H1 (cell line): ENCODE measurements around the gene ZNF441. TPM values are rescaled to one million over a fixed set of nuclear protein-coding genes. Genes with fewer than 3 reads are reported as not detected.

Experiments
- CTCF ChIA-PET: fragments of 300-600 bp; sonication (Branson Sonifier 250); formaldehyde crosslinking; loops from one replicate; lab custom pipeline; 2021; ENCODE audit not compliant: partially characterized antibody; lab: Charles Lee
- POLR2A ChIA-PET: fragments of 300-600 bp; sonication (Branson Sonifier 250); formaldehyde crosslinking; loops from one replicate; lab custom pipeline; 2021; ENCODE audit warnings: inconsistent platforms; ENCODE audit not compliant: partially characterized antibody; lab: Charles Lee
- DNase-seq, 2 experiments: peaks; one replicate each; pipeline versions ENCODE4 v3.0.0 to v3.0.0-alpha.2; 2010 to 2022; ENCODE audit warnings: low spot score in 2 of 2, low read depth in 1 of 2, mixed read lengths in 1 of 2
- FAIRE-seq: peaks from 2 replicates; lab custom pipeline; 2011; peaks lifted over from hg19 to GRCh38; lab: Jason Lieb, UNC
- H2AFZ ChIP-seq: 2 replicates; pipeline ENCODE4 v1.8.1; 2012; ENCODE audit warnings: low read length, inconsistent platforms
- H2AK5ac ChIP-seq: 2 replicates; pipeline ENCODE4 v1.6.1; 2013; ENCODE audit warnings: low read depth, low read length
- H2BK120ac ChIP-seq: replicated peaks from 2 replicates; pipeline ENCODE3; 2013; ENCODE audit warnings: low read depth, low read length, inconsistent platforms
- H2BK12ac ChIP-seq: 2 replicates; pipeline ENCODE4 v1.6.1; 2013; ENCODE audit warnings: low read depth, low read length
- H2BK15ac ChIP-seq: 2 replicates; pipeline ENCODE4 v1.6.1; 2013; ENCODE audit warnings: low read length
- H2BK20ac ChIP-seq: 2 replicates; pipeline ENCODE4 v1.6.1; 2013; ENCODE audit warnings: low read length
- H2BK5ac ChIP-seq: 2 replicates; pipeline ENCODE4 v1.6.1; 2013; ENCODE audit warnings: low read depth, low read length
- H3K14ac ChIP-seq: 2 replicates; pipeline ENCODE4 v1.6.1; 2013; ENCODE audit warnings: inconsistent platforms; ENCODE audit not compliant: insufficient read length
- H3K18ac ChIP-seq: 2 replicates; pipeline ENCODE4 v1.6.1; 2013; ENCODE audit warnings: low read length; ENCODE audit errors: extremely low read depth
- H3K23ac ChIP-seq: 2 replicates; pipeline ENCODE4 v1.6.1; 2013; ENCODE audit warnings: inconsistent platforms; ENCODE audit not compliant: insufficient read length
- H3K23me2 ChIP-seq: 2 replicates; pipeline ENCODE4 v1.6.1; 2013; ENCODE audit warnings: low read depth, low read length
- H3K27ac ChIP-seq: 2 replicates; pipeline ENCODE4 v1.6.1; 2011; ENCODE audit warnings: low read depth, low read length, inconsistent platforms
- H3K27me3 ChIP-seq, 4 experiments: replicated peaks in 1 of 4; 1 replicate in 1 of 4; 2 replicates in 3 of 4; pipeline versions ENCODE4 v1.6.1 to v1.8.1; 2011 to 2013; ENCODE audit warnings: low read length in 3 of 4, mild to moderate bottlenecking in 3 of 4, inconsistent platforms in 2 of 4, mixed read lengths in 2 of 4, moderate library complexity in 1 of 4; ENCODE audit not compliant: control insufficient read depth in 3 of 4, insufficient read depth in 3 of 4; ENCODE audit errors: extremely low read depth in 1 of 4
- H3K36me3 ChIP-seq, 4 experiments: 2 replicates each; pipeline versions ENCODE4 v1.6.1 to v1.8.1; 2011 to 2013; ENCODE audit warnings: mild to moderate bottlenecking in 4 of 4, low read length in 3 of 4, moderate library complexity in 2 of 4, control low read depth in 1 of 4, inconsistent platforms in 1 of 4; ENCODE audit not compliant: insufficient read depth in 4 of 4, control insufficient read depth in 2 of 4
- H3K4ac ChIP-seq: replicated peaks from 2 replicates; pipeline ENCODE3; 2013; ENCODE audit warnings: low read length, low read depth, mixed read lengths, inconsistent platforms; ENCODE audit not compliant: insufficient read length
- H3K4me1 ChIP-seq, 4 experiments: replicated peaks in 1 of 4; 1 replicate in 1 of 4; 2 replicates in 3 of 4; pipeline versions ENCODE4 v1.6.1 to v1.8.1; 2011 to 2013; ENCODE audit warnings: low read length in 3 of 4, inconsistent platforms in 2 of 4, mixed read lengths in 1 of 4; ENCODE audit not compliant: insufficient read depth in 4 of 4, control insufficient read depth in 3 of 4
- H3K4me2 ChIP-seq, 2 experiments: 2 replicates each; pipeline versions ENCODE4 v1.6.1 to v1.8.1; 2011 to 2013; ENCODE audit warnings: low read depth in 2 of 2, low read length in 2 of 2, control low read depth in 1 of 2, inconsistent platforms in 1 of 2, mild to moderate bottlenecking in 1 of 2; ENCODE audit not compliant: insufficient read depth in 1 of 2
- H3K4me3 ChIP-seq, 4 experiments: fragments of 200-600, 300-600 bp in 1 of 4; sonication (generic), shearing (Covaris generic), sonication (Bioruptor Twin) in 1 of 4; 2 replicates each; pipeline versions ENCODE4 v1.5.1 to v1.8.1; 2011 to 2016; ENCODE audit warnings: low read length in 4 of 4, low read depth in 3 of 4, control low read depth in 2 of 4, inconsistent platforms in 2 of 4, mild to moderate bottlenecking in 2 of 4, mixed read lengths in 1 of 4, moderate library complexity in 1 of 4; ENCODE audit not compliant: insufficient read depth in 2 of 4; ENCODE audit errors: extremely low read depth in 1 of 4
- H3K56ac ChIP-seq: replicated peaks from 2 replicates; pipeline ENCODE3; 2013; ENCODE audit warnings: low read depth, mild to moderate bottlenecking, mixed read lengths, low read length, inconsistent platforms; ENCODE audit not compliant: insufficient read length
- H3K79me1 ChIP-seq: 2 replicates; pipeline ENCODE4 v1.6.1; 2013; ENCODE audit warnings: low read depth, low read length, control low read depth
- H3K79me2 ChIP-seq, 2 experiments: 2 replicates each; pipeline versions ENCODE4 v1.6.1 to v1.8.1; 2012 to 2013; ENCODE audit warnings: low read length in 2 of 2, mild to moderate bottlenecking in 2 of 2, inconsistent platforms in 1 of 2; ENCODE audit not compliant: insufficient read depth in 2 of 2, control insufficient read depth in 1 of 2
- H3K9ac ChIP-seq, 4 experiments: replicated peaks in 1 of 4; 1 replicate in 1 of 4; 2 replicates in 3 of 4; pipeline versions ENCODE4 v1.6.1 to v1.8.1; 2011 to 2013; ENCODE audit warnings: low read depth in 3 of 4, low read length in 3 of 4, control low read depth in 2 of 4, mild to moderate bottlenecking in 2 of 4, moderate library complexity in 2 of 4, inconsistent platforms in 1 of 4; ENCODE audit errors: extremely low read depth in 1 of 4
- H3K9me3 ChIP-seq, 2 experiments: 2 replicates each; pipeline versions ENCODE4 v1.6.1 to v1.8.1; 2012 to 2013; ENCODE audit warnings: mild to moderate bottlenecking in 2 of 2, moderate library complexity in 2 of 2, control low read depth in 1 of 2, inconsistent platforms in 1 of 2, low read depth in 1 of 2, low read length in 1 of 2, mixed read lengths in 1 of 2; ENCODE audit not compliant: insufficient read depth in 2 of 2
- H4K20me1 ChIP-seq, 2 experiments: replicated peaks in 1 of 2; 2 replicates each; pipeline versions ENCODE3 to v1.8.1; 2011 to 2013; ENCODE audit warnings: inconsistent platforms in 2 of 2, low read length in 2 of 2, mild to moderate bottlenecking in 1 of 2; ENCODE audit not compliant: insufficient read depth in 2 of 2, control insufficient read depth in 1 of 2
- H4K5ac ChIP-seq: 2 replicates; pipeline ENCODE4 v1.6.1; 2013; ENCODE audit warnings: low read length, low read depth, mixed read lengths, inconsistent platforms; ENCODE audit not compliant: insufficient read length
- H4K8ac ChIP-seq: 2 replicates; pipeline ENCODE4 v1.8.0; 2013; ENCODE audit warnings: mild to moderate bottlenecking, moderate library complexity, low read length, inconsistent platforms; ENCODE audit not compliant: insufficient read depth; ENCODE audit errors: extremely low read depth
- H4K91ac ChIP-seq: replicated peaks from 2 replicates; pipeline ENCODE3; 2013; ENCODE audit warnings: low read length, mixed read lengths, inconsistent platforms; ENCODE audit not compliant: insufficient read length
- ATF2 ChIP-seq: IDR thresholded peaks from 2 replicates; pipeline ENCODE4 v1.6.1; 2012; ENCODE audit warnings: low read length, inconsistent platforms
- BRCA1 ChIP-seq: IDR thresholded peaks from 2 replicates; pipeline ENCODE4 v1.6.1; 2012; ENCODE audit warnings: low read depth, low read length, improper control_type of control experiment
- CBX5 ChIP-seq: fragments of 300-800, 300-1000 bp; sonication (generic); IDR thresholded peaks from 2 replicates; pipeline ENCODE4 v1.7.1; 2016; ENCODE audit warnings: antibody characterized with exemption, low read length, low read depth
- CHD1 ChIP-seq: IDR thresholded peaks from 2 replicates; pipeline ENCODE4 v1.6.1; 2012; ENCODE audit warnings: low read depth, low read length, improper control_type of control experiment
- CTCF ChIP-seq, 3 experiments: IDR thresholded peaks; 1 replicate in 2 of 3; 2 replicates in 1 of 3; pipeline versions ENCODE4 v1.5.1 to v1.6.1; 2011; ENCODE audit warnings: low read length in 3 of 3, mild to moderate bottlenecking in 3 of 3, inconsistent platforms in 2 of 3, low read depth in 1 of 3, moderate library complexity in 1 of 3; ENCODE audit not compliant: insufficient read depth in 1 of 3; ENCODE audit errors: control extremely low read depth in 1 of 3
- EGR1 ChIP-seq: IDR thresholded peaks from 2 replicates; pipeline ENCODE4 v1.6.1; 2011; ENCODE audit warnings: low read depth, low read length, borderline replicate concordance
- MAX ChIP-seq: IDR thresholded peaks from 2 replicates; pipeline ENCODE4 v1.6.1; 2012; ENCODE audit warnings: inconsistent platforms
- RFX5 ChIP-seq: IDR thresholded peaks from 2 replicates; pipeline ENCODE4 v1.6.1; 2011; ENCODE audit warnings: low read depth, low read length, improper control_type of control experiment, borderline replicate concordance
- SIX5 ChIP-seq: IDR thresholded peaks from 2 replicates; pipeline ENCODE4 v1.6.1; 2011; ENCODE audit warnings: mild to moderate bottlenecking, low read depth, low read length
- SP2 ChIP-seq: IDR thresholded peaks from 2 replicates; pipeline ENCODE4 v1.6.1; 2012; ENCODE audit warnings: mild to moderate bottlenecking, low read length, inconsistent platforms
- TAF1 ChIP-seq: IDR thresholded peaks from 2 replicates; pipeline ENCODE4 v1.6.1; 2011; ENCODE audit warnings: mild to moderate bottlenecking, low read depth, low read length
- WGBS, 2 experiments: shearing (Covaris generic) in 1 of 2; methylation state at CpG; one replicate each; pipeline versions ENCODE4 v1.1.6 to v1.1.7; 2013 to 2015; ENCODE audit warnings: low lambda C conversion rate in 2 of 2, mixed read lengths in 2 of 2, inconsistent platforms in 1 of 2, low coverage in 1 of 2, missing lambda C conversion rate in 1 of 2; ENCODE audit not compliant: insufficient replicate concordance in 2 of 2, insufficient coverage in 1 of 2, insufficient read length in 1 of 2; ENCODE audit errors: extremely low coverage in 1 of 2, missing lambda C conversion rate in 1 of 2; 5-methylcytosine and 5-hydroxymethylcytosine counted together
- polyA plus RNA-seq, 7 experiments: library from polyadenylated mRNA; depleted of rRNA in 3 of 7; stranded (reverse) in 5 of 7; unstranded in 2 of 7; fragments of >200 nt in 5 of 7; fragments of 200-250 nt in 2 of 7; gene quantifications; 1 replicate in 5 of 7; 2 replicates in 1 of 7; 4 replicates in 1 of 7; pipeline versions ENCODE4 v1.2.1 to v1.2.3, GENCODE V29; 2011 to 2013; ENCODE audit warnings: missing spikeins in 2 of 7, mixed read lengths in 2 of 7
- total RNA-seq: library from RNA; stranded (reverse); fragmentation: NEBNext Ultra II Directional; extraction: Animal tissue kit (Norgen Biotek cat#: 25700); gene quantifications from 2 replicates; pipeline ENCODE4 v1.2.1, GENCODE V29; 2021

The ZNF441 gene
- total and polyA plus RNA-seq, 2 of the 8 experiments (the other 6 are each of a cell fraction or from before 2014, with no cell fraction given) = 0.09 to 0.48 TPM

GRCh38 chr19:11759805-11760204, 7.0 kb upstream of the ZNF441 start:
- no peaks in the 10 kb centered on the region for H3K23me2 ChIP-seq
- no peak overlapping the region for H3K14ac ChIP-seq
- H2AK5ac ChIP-seq = no peak overlapping the region
- H3K27ac ChIP-seq = no peak overlapping the region
- H4K20me1 ChIP-seq = no peaks in the 10 kb centered on the region
- H4K5ac ChIP-seq = no peak overlapping the region
- no peak overlapping the region for H2AFZ ChIP-seq
- no peak overlapping the region for H2BK20ac ChIP-seq
- H4K91ac ChIP-seq = no peak overlapping the region
- POLR2A ChIA-PET = no interaction called here
- H2BK5ac ChIP-seq = no peak overlapping the region
- H4K8ac ChIP-seq = no peak overlapping the region
- no peaks in the 10 kb centered on the region for H3K79me1 ChIP-seq
- WGBS, 2 experiments = 83% methylated on average over 7 of the region's 7 CpGs; no CpG with 5 or more reads in 1 of the 2 experiments
- no peaks in the 10 kb centered on the region for H3K36me3 ChIP-seq
- TF ChIP-seq CBX5 = no peak
- no peak for TF ChIP-seq CHD1
- no peak for TF ChIP-seq MAX
- no peak for TF ChIP-seq EGR1
- TF ChIP-seq RFX5 = no peak
- TF ChIP-seq SIX5 = no peak
- TF ChIP-seq ATF2 = no peak
- no peak for TF ChIP-seq BRCA1
- TF ChIP-seq TAF1 = no peak
- no peak for TF ChIP-seq CTCF (IDR thresholded peaks at IDR 0.05; ENCODE audit: control extremely low read depth in 1 of 3, insufficient read depth in 1 of 3, low read depth in 1 of 3, low read length in 3 of 3)
- TF ChIP-seq SP2 = no peak
- H3K23ac ChIP-seq = no peak overlapping the region
- no peak overlapping the region for H2BK15ac ChIP-seq
- DNase-seq (no peak), FAIRE-seq (no peak)
- H3K4me2 ChIP-seq = no peak overlapping the region
- H3K4ac ChIP-seq = no peak overlapping the region
- H3K27me3 ChIP-seq = no peaks in the 10 kb centered on the region
- H3K4me3 ChIP-seq = no peak overlapping the region
- H3K79me2 ChIP-seq = no peaks in the 10 kb centered on the region
- H3K18ac ChIP-seq = no peak overlapping the region
- H2BK120ac ChIP-seq = no peak overlapping the region
- peaks cover 17 to 29% of the 10 kb centered on the region in 2 experiments for H3K9me3 ChIP-seq
- no peak overlapping the region for H2BK12ac ChIP-seq
- H3K4me1 ChIP-seq = no peaks in the 10 kb centered on the region
- CTCF ChIA-PET = no interaction called here
- H3K56ac ChIP-seq = no peak overlapping the region
- no peak overlapping the region for H3K9ac ChIP-seq
